T-helper 9 cell (primary cell): ENCODE data around the gene FBN2.

Experiments used
- DNase-seq: peaks from one replicate; pipeline ENCODE4 v3.0.0-alpha.2; 2020

The FBN2 gene

DNA sequence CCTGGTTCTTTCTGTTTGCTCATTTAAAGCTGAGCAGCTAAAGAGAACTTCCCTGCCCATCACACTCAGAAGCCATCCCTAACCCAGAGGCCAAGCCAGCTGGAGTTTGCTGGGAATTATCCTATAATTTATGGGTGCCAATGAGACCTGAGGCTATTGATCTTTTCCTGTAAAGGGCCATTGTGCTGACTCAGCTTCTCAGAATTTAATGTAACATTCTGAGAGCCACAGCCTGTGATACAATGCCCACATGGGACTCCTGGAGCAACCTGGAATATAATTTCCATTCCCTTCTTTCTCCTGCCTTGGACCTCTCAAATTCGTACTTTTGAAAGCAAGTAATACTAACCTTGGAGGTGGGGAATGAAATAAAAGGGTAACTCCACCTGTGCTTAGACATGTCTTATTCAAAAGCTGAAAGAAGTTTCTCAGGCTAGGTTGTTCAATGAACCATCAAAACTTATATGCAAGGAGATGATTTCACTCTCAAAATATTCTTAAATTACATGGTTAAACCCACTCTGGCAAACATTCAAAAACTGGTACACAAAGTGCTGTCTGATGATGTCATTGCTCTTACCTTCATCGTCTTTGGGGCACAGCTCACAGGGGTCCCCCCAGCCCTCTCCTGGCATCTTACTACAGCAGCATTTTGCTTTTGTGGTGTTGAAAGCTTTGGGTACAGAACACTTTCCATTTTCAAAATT lies 247.7 kb downstream of the FBN2 start:
- DNase-seq, result no peak

DNA sequence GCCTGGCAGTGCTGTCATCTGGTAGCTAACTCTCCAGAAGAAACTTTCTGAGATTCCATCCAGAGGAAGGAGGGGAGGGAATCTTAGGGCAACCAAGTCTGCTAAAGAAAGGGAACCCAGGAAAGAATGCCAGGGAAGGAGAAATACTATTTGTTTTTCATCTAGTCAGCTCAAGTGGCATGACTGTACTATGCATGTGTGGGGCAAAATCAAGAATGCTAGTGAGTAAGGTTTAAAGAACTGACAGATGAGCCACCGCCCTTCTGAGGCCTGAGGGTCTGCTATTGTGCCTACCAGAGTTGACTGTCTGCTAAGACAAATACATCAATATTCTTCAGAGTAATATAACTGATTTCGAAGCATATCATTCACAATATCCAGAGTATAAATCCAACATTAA lies 250.3 kb downstream of the FBN2 start:
- DNase-seq, result no peak

DNA sequence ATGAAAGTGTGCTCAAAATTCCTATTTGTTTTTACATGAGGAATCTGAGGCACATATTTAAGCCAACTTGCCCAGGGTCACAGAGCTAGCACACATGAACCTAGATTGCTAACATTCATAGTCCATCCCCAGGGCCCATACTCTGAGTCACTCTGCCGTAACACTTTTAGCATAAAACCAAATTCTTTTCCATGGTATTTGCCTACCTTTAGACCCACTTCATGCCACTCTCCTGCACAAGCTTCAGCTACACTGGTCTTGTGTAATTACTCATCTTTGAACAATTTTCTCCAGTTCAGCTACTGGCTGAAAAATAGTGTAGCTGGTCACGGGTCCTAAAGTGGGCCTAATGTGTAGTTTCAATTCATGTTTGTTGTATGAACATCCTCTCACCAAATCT lies 253.8 kb downstream of the FBN2 start:
- DNase-seq, result no peak

DNA sequence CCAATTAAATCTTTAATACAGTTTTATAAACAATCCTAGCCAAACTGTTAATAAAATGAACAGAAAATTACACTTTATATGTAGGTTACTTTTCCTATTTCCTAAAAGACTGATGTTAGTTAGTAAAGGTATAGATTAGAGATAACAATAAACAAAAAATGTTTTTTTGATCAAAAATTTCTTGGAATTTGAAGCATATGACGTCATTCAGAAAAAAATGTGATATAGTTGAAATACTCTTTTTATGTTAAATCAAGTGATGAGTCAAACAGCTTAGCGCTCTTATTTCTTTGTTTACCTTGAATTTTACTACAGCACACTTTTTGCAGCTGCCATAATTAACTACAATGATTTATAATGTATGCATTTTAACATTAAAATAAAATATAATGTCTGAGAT lies 258.7 kb downstream of the FBN2 start:
- DNase-seq, result no peak

DNA sequence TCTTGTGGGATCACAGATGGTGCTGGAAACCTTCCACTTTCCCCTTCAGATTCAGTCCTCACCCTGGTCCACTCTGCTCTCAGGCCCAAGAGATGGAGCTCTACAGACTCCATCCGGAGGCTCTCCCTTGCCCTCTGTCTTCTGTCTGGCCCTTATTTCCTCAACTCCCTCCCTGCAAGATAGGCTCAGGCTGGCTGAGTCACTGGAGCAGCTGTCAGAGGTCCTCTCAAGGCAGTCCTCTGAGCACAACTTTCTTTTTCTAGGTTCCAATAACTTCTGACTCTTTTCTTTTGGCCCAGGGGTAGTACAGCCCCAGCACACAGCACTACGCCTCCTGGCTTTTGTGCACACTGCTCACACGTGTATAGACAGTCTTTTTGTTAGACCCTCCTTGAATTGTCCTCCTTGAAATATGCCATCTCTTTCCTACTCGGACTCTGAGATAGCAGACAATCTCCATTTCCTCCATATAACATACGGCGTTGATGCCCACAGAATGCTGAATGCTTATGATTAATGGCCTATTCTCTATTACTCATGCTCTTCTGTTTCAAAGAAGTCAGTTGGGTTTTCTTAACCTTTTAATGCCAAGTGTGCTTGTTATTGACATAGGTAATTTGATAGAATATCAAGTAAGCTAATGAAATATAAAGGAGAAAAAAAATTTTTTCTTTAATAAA lies 261.4 kb downstream of the FBN2 start:
- DNase-seq, result no peak

DNA sequence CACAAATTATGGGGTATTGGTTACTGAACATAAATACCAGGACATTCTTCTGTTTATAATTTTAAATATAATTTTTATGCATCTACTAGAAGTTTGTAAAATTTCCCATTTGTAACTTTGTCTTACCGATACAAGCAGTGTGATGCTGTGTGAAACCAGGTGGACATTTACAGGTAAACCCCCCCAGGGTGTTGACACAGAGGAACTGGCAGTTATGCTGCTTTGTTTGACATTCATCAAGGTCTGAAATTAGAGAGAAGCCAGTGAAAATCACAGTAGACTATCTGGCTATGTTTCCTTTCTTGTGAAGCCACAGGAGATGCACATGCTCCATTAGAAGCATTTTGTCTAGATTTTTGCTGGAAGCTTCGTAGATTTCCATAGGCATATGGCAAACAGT lies 263.6 kb downstream of the FBN2 start:
- DNase-seq, result no peak

DNA sequence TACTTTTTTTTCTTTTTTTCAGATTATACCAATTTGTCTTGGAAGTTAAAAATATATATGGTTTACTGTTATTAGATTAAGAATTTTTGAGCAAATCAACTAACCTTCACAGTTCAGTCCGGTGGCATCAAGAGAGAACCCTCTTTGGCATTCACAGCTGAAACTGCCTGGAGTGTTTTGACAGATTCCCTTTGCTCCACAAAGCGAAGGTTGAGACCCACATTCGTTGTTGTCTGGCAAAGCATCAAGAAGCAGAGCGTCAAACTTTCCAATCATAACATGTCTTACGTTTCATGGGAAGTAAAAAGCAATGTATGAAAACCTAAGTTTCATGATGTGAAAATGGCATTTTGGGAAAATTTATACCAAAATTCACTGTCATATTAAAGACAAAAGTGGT lies 264.3 kb downstream of the FBN2 start:
- DNase-seq, result no peak

DNA sequence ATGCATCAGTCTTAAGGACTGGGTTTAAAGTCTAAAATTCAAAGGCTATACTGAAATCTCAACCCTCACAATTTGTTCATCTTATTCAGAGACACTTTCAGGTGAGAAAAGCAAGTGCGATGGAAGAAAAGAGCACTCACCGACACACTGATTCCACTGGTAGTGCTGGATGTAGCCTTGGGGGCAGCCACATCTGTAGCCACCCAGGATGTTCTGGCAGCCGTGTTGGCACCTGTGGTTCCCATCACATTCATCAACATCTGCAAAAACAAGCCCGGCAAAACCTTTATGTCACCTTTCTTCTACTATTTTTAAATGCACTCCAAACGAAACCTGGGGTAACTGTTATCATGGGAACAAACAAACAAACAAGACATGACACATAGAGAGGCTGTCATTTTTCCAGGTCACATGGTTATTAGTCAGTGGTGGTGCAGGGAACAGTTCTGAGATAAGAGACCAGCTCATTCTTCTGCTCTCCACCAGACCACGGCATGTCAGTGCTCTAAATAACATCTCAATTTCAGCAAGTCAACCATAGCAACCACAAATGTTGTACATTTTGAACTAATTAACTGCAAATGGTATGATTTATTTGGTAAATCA lies 266.1 kb downstream of the FBN2 start:
- DNase-seq, result no peak

DNA sequence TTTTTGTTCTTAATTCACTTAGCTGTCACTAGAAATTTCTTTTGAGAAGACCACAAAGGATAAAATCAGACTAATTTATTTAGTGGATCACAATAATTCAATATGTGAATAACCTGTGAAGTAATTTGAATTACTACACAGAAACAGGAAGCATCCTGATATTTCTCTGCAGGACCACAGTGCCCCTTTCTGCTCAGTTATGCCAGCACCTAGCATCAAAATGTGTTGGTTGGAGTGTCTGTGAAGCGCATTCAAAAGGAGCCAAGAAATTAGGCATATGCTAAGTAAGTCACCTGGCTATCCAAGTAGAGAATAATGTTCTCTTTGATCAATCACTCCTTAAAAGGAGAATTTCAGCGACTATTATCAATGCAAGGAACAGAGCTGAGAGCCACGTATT lies 267.0 kb downstream of the FBN2 start:
- no peak for DNase-seq

DNA sequence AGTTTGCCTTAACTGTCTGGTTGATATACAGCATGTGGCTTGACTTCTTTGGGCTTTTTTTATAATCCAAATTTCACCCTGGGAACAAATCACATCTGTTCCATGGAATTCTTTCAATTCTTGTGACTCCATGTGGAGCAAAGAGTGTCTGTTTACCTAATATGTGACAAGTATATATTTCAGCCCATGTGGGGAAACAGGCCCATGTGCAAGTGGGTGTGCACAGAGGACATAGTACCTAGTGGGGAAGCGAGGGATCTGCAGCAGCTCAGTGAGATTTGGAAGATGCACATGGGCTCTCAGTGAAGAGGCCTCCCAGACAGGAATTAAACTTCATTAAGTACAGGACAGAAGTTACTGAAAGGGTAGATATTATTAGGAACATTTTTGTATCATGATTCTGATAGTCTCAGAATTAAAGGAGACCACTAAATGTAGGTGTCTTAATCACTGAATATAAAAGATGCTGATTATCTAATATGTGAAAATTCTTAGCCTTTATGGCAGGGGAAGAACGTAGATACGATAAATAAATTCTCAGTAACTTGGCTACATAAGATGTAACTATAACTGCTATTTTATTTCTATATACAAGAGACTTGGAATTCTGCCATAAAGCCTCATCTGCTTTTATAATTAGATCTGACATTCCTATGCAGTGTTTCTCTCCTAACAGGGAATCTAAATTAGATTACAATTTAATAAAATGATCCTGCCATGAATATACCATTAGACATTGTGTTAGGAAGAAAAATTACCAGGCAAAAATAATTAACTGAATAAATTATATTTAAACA lies 273.3 kb downstream of the FBN2 start:
- no peak for DNase-seq

DNA sequence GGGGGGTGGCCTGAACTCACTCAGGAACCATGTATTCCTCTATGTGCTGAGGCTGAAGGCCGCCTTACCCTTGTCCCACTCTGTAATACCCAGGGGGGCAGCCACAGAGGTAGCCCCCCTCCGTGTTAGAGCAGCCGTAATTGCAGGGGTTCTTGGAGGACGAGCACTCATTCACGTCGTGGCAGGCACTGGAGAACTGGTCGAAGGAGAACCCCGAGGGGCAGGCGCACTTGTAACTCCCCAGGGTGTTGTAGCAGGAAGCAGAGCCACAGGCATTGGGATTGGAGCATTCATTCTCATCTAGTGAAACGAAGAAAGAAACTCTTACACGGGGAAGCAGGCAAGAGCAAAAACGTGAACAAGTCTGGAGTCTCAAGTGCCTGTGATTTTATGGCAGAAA lies 274.7 kb downstream of the FBN2 start:
- no peak for DNase-seq

DNA sequence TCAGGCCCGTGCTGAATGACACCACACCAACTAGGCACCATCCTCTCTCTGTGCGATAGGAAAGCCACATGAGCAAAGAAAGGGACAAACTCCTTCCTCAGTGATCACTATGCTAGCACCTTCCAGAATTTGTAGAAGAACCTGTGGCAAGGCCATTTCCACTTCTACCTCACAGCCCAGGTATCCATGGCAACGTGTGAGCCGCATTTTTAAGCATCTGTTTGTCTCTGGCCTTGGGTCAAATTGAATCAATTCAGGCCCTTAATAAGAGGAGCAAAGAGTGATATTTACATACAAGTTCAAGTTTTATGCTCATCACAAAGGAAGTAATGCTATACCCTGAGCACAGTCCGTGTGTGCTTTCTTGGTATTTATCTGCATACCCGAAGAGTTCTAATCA lies 275.1 kb downstream of the FBN2 start:
- no peak for DNase-seq

DNA sequence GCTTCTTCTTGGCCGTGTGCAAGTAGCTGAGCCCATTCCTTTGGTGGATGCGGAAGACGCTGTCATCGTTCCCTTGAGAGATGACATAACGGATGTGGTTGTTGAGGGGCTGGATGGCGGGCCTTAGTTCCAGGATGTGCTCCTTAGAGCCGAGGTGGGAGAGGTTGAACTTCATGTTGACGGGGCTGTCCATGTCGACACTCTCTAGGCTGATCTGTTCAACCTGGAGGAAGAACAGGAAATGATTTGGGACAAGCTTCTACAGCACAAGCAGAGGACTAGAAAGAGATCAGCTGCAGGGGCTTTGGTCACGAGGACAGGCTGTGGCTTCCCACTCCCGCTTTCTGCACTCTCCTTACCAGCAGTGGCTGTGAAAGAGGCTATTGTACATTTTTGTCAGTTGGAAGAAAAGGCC lies 278.4 kb downstream of the FBN2 start:
- no peak for DNase-seq

DNA sequence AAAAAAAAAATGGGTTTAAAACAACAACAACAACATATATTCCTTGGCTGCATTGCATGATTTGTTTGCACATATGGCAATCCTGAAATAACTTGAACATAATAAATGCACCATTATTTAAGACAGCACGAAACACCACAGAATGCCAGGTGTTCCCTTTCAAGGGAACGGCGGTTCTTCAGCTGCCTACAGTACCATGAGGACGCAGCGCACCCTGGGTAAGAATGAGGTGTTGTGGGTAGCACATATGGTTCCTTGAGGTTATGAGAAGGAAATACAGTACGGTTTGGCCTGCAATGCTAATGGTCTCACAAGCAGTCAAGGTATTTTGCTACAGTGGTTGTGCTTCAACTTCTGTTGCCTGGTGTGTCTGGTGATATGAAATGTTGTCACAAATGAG lies 279.7 kb downstream of the FBN2 start:
- no peak for DNase-seq

DNA sequence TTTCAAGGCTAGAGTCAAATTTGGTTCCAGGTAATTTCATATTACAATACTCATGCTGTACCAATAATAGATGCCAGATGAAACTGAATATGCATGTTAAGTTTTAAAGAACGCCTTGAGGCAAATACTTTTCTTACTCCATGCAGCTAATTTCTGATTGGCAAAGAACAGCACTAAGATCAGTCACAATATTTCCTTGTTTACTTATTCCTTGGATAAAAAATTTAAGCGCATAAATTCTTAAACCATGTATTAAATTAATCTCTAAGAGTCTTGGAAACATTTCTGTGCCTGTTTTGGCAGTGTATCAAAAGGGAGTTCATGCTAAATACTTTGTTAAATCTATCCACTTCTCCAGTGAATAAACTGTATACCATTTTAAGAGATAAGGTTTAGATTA lies 281.0 kb downstream of the FBN2 start:
- DNase-seq, result no peak

DNA sequence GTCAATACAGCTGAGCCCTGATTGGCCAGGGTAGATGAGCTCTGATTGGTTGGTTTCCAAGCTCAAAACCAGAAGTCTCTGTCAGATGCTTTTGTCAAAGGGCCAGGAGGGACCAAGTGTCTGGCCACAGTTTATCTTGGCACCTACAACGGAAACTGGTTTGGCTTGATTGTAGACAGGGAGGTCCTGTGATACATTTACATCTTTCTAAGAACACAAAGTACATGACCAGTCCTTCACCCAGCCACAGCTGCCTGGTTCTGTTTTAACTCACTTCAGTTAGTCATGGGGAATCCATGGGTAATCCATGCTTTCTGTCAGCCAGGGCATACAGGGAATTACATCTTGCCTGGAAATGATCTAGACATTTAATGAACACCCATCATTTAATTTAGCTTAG lies 283.3 kb downstream of the FBN2 start:
- no peak for DNase-seq

DNA sequence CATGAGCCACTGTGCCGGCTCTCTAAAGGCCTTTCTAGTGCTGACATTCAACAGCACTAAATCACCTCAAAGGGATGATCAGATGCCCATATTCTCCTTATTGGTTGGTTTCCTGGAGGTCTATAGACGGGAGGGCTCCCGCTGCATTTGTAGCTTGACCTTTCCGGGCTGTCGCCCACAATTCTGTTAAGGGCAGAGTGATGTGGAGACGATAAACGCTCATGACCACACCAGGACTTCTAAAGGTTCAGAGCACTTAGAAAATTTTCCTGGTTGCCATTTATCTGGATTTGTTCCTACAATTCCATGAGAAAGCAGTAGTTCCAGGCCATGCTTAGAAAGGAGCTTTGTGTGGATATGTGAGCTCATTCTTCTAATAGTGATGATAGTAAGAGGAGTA lies 284.2 kb downstream of the FBN2 start:
- DNase-seq, result no peak

DNA sequence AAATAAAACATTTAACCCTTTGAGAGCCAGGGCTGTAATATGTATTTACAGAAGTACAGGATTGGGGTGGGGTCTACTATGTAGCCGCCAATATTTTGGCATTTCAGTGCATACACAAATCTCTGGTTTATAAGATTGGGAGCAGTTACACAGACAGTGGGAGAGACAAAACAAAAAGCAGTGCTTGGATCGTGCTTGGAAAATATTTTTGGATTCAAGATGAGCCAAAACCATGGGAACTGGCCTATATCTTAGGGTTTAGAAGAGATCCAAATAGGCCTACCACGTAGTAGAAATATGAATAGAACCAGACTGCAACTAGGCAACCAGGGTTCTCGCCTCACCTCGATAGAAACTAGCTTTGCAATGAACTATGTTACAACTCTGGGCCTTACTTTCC lies 284.9 kb downstream of the FBN2 start:
- DNase-seq, result no peak

DNA sequence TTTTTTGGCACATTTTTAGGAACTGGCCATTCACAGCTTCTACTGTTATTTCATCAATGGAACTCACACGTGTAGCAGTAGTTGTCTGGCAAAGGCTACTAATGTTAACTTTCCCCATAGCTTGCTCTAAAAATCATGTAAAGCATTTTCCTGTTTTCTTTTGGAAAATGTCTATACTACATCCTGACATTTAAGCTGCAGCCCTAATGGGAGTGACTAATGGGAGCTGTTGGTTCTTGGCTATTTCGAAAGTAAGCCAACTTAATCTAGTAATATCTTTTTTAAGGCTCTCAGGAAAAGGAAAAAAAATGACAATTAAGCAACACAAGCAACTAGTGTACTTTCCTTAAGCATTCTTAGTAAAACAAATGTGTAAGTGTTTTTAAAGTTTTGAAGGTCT lies 285.3 kb downstream of the FBN2 start:
- no peak for DNase-seq

DNA sequence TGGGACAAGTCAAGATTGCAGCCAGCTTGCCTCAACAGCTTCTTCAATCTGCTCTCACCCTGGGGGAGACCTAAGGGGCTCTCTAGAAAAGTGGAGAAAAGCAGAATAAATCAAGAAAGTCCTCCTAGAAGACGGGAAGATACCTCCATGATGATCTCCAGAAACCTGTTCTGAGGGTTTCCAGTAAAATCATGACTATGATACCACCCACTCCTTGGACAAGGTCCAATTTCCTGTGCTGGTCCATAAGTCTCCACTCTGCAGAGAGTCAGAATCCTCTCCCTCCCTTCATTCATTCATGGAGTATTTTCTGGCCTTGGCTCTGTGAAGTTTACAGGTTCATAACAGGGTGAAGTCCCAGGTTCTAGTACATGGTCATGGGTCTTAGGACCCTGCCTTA lies 285.8 kb downstream of the FBN2 start:
- DNase-seq, result no peak

DNA sequence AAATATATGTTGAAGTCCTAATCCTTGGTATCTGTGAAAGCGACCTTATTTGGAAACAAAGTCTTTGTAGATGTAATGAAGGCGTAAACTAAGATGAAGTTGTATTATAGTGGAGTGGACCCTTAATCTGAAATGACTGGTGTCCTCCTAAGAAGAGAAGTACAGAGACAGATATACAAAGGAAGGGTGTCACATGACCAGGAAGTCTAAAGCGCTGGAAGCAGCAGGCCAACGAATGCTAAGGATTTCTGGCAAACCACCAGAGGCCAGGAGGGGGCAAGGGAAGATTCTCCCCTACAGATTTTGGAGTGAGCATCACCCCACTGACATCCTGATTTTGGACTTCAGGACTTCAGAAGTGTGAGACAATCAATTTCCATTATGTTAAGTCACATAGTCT lies 292.1 kb downstream of the FBN2 start:
- no peak for DNase-seq

DNA sequence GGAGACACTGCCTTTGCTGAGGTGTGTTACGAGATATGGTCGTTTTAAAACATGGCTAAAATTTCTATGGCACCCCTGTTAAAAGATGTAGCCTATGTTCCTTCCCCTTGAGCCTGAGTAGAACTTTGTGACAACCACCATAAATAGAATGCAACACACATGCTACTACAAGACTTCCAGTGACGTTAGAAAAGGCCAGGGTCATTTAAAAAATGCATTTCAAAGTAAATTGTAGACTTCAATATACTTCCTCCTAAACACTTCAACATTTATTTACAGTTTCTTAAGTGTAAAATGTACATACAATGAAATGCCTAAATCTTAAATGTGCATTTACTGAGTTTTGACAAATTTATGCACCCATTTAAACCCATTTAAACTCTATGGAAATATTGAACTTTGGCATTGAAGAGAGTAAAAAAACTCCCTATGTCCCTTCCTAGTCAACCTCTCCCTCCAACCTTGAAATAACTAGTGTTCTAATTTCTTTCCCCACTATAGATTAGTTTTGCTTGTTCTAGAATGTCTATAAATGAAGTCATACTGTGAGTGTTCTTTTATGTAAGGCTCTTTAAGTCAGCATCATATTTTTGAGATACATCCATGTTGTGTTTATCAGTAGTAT lies 294.0 kb downstream of the FBN2 start:
- no peak for DNase-seq

DNA sequence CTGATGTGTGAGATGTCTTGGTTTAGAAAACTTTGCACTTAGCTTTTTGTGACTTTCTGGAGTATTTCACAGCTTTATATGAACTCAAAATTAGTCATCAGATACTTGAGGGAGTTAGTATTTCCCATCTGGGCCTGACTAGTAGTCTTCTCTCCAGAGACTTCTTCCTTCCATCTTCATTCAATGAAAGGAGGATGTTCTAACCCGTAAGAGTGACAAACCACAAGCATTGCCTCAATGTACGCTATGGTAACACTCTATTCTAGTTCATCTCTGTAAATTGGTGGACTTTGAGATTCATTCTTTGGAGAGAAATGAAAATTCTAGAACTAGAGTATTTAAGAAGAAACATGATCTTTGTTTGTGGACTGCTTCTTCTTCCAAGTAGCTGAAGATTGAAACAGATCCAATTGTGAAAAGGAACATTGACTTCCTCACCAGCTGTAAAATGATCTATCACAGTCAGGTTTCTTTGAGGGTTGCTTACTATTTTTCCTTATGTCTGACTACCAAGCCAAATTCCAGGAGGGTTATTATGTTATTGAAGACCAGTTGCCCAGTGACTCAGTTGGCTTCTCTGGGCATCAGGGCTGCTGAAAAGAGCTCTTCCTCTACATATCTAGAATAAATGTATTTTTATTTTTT lies 296.9 kb downstream of the FBN2 start:
- no peak for DNase-seq
